H9 (cell line): Measurements from ENCODE around the gene UBE2J1. TPM values are rescaled to one million over a fixed set of nuclear protein-coding genes. Genes with fewer than 3 reads are reported as not detected.

ENCODE experiments used
- DNase-seq: peaks from one replicate; pipeline ENCODE4 v3.0.0-alpha.2; 2017
- H2AFZ ChIP-seq: one replicate; pipeline ENCODE4 v1.6.1; 2013; ENCODE audit warnings: mild to moderate bottlenecking, low read length, control low read depth, moderate library complexity
- H2AK5ac ChIP-seq: 2 replicates; pipeline ENCODE4 v1.6.1; 2013; ENCODE audit warnings: low read length, control low read depth, mixed read lengths; ENCODE audit not compliant: insufficient read length
- H2BK120ac ChIP-seq: one replicate; pipeline ENCODE4 v1.6.1; 2013; ENCODE audit warnings: low read depth, mild to moderate bottlenecking, low read length, control low read depth, inconsistent platforms; ENCODE audit not compliant: poor library complexity, severe bottlenecking
- H2BK12ac ChIP-seq: 2 replicates; pipeline ENCODE4 v1.6.1; 2013; ENCODE audit warnings: low read length, control low read depth, mixed read lengths, low read depth; ENCODE audit not compliant: insufficient read length
- H2BK15ac ChIP-seq: 2 replicates; pipeline ENCODE4 v1.6.1; 2013; ENCODE audit warnings: low read depth, low read length, control low read depth
- H2BK20ac ChIP-seq: one replicate; pipeline ENCODE4 v1.6.1; 2013; ENCODE audit warnings: low read depth, mild to moderate bottlenecking, low read length, control low read depth, inconsistent platforms; ENCODE audit not compliant: poor library complexity, severe bottlenecking
- H2BK5ac ChIP-seq: 2 replicates; pipeline ENCODE4 v1.6.1; 2013; ENCODE audit warnings: low read length, control low read depth, mixed read lengths; ENCODE audit not compliant: insufficient read length
- H3K14ac ChIP-seq: 2 replicates; pipeline ENCODE4 v1.6.1; 2013; ENCODE audit warnings: low read length, control low read depth; ENCODE audit not compliant: insufficient read depth
- H3K18ac ChIP-seq: 2 replicates; pipeline ENCODE4 v1.6.1; 2013; ENCODE audit warnings: low read depth, mild to moderate bottlenecking, mixed read lengths, low read length, control low read depth; ENCODE audit not compliant: insufficient read length
- H3K23ac ChIP-seq: 2 replicates; pipeline ENCODE4 v1.6.1; 2013; ENCODE audit warnings: low read length, control low read depth, mixed read lengths, low read depth; ENCODE audit not compliant: insufficient read length
- H3K23me2 ChIP-seq: 2 replicates; pipeline ENCODE4 v1.6.1; 2013; ENCODE audit warnings: low read depth, mild to moderate bottlenecking, mixed read lengths, low read length, control low read depth; ENCODE audit not compliant: insufficient read length, poor library complexity, severe bottlenecking
- H3K27ac ChIP-seq: 2 replicates; pipeline ENCODE4 v1.5.1; 2013; ENCODE audit warnings: low read length, control low read depth, mixed read lengths, low read depth; ENCODE audit not compliant: insufficient read length
- H3K27me3 ChIP-seq: 2 replicates; pipeline ENCODE4 v1.6.1; 2013; ENCODE audit warnings: low read length, control low read depth, inconsistent platforms; ENCODE audit not compliant: insufficient read depth
- H3K4ac ChIP-seq: 2 replicates; pipeline ENCODE4 v1.6.1; 2013; ENCODE audit warnings: low read depth, mild to moderate bottlenecking, control low read depth, inconsistent platforms, low read length, moderate library complexity
- H3K4me1 ChIP-seq: 2 replicates; pipeline ENCODE4 v1.6.1; 2013; ENCODE audit warnings: low read length, control low read depth, inconsistent platforms; ENCODE audit not compliant: insufficient read depth
- H3K4me2 ChIP-seq: 2 replicates; pipeline ENCODE4 v1.6.1; 2013; ENCODE audit warnings: low read length, control low read depth, mixed read lengths; ENCODE audit not compliant: insufficient read length, insufficient read depth
- H3K56ac ChIP-seq: 2 replicates; pipeline ENCODE4 v1.6.1; 2013; ENCODE audit warnings: low read depth, mild to moderate bottlenecking, mixed read lengths, low read length, control low read depth; ENCODE audit not compliant: insufficient read length
- H3K79me1 ChIP-seq: 2 replicates; pipeline ENCODE4 v1.6.1; 2013; ENCODE audit warnings: low read depth, mild to moderate bottlenecking, moderate library complexity, low read length, control low read depth, inconsistent platforms; ENCODE audit not compliant: insufficient read depth, poor library complexity, severe bottlenecking
- H3K79me2 ChIP-seq: 2 replicates; pipeline ENCODE4 v1.6.1; 2013; ENCODE audit warnings: low read length, control low read depth, inconsistent platforms; ENCODE audit not compliant: insufficient read depth
- H3K9ac ChIP-seq: 2 replicates; pipeline ENCODE4 v1.6.1; 2013; ENCODE audit warnings: low read length, control low read depth, mixed read lengths; ENCODE audit not compliant: insufficient read length; ENCODE audit errors: extremely low read depth
- H3K9me3 ChIP-seq: one replicate; pipeline ENCODE4 v1.6.1; 2013; ENCODE audit warnings: low read depth, low read length, inconsistent platforms; ENCODE audit not compliant: control insufficient read depth
- H3T11ph ChIP-seq: one replicate; pipeline ENCODE4 v1.6.1; 2013; ENCODE audit warnings: mild to moderate bottlenecking, low read length, control low read depth, inconsistent platforms
- H4K20me1 ChIP-seq: one replicate; pipeline ENCODE4 v1.6.1; 2013; ENCODE audit not compliant: control insufficient read depth, insufficient read length, insufficient read depth
- H4K5ac ChIP-seq: 2 replicates; pipeline ENCODE4 v1.6.1; 2013; ENCODE audit warnings: low read depth, mild to moderate bottlenecking, mixed read lengths, low read length, control low read depth; ENCODE audit not compliant: insufficient read length
- H4K8ac ChIP-seq: replicated peaks from 2 replicates; pipeline ENCODE4 v1.6.1; 2013; ENCODE audit warnings: low read length, control low read depth, mixed read lengths, low read depth; ENCODE audit not compliant: insufficient read length
- H4K91ac ChIP-seq: 2 replicates; pipeline ENCODE4 v1.6.1; 2013; ENCODE audit warnings: low read depth, mild to moderate bottlenecking, moderate library complexity, mixed read lengths, low read length, control low read depth; ENCODE audit not compliant: insufficient read length
- H3K27ac Mint-ChIP-seq, 3 experiments: 2 replicates in 2 of 3; 3 replicates in 1 of 3; pipeline ENCODE4 v1.8.0; 2020 to 2021; ENCODE audit warnings: mixed read lengths in 3 of 3, mild to moderate bottlenecking in 1 of 3, moderate library complexity in 1 of 3
- H3K27me3 Mint-ChIP-seq: 2 replicates; pipeline ENCODE4 v1.8.0; 2021; ENCODE audit warnings: low read depth, mild to moderate bottlenecking, moderate library complexity, mixed read lengths
- H3K36me3 Mint-ChIP-seq, 3 experiments: 2 replicates in 2 of 3; 3 replicates in 1 of 3; pipeline ENCODE4 v1.8.0; 2020 to 2021; ENCODE audit warnings: low read depth in 3 of 3, mixed read lengths in 3 of 3; ENCODE audit not compliant: insufficient read depth in 1 of 3
- H3K4me1 Mint-ChIP-seq, 2 experiments: 2 replicates each; pipeline ENCODE4 v1.8.0; 2020; ENCODE audit warnings: mixed read lengths in 2 of 2
- H3K4me3 Mint-ChIP-seq, 2 experiments: 2 replicates in 1 of 2; 3 replicates in 1 of 2; pipeline ENCODE4 v1.8.0; 2020 to 2021; ENCODE audit warnings: mild to moderate bottlenecking in 2 of 2, mixed read lengths in 2 of 2, moderate library complexity in 1 of 2
- H3K9me3 Mint-ChIP-seq, 2 experiments: 2 replicates in 1 of 2; 3 replicates in 1 of 2; pipeline ENCODE4 v1.8.0; 2020; ENCODE audit warnings: mild to moderate bottlenecking in 2 of 2, mixed read lengths in 2 of 2, moderate library complexity in 1 of 2
- WGBS: extraction: QIAGEN DNeasy Blood & Tissue Kit; methylation state at CpG from one replicate; pipeline ENCODE4 v1.1.7; 2013; ENCODE audit warnings: missing lambda C conversion rate, low lambda C conversion rate, mixed read lengths; ENCODE audit not compliant: insufficient read length; ENCODE audit errors: extremely low coverage; 5-methylcytosine and 5-hydroxymethylcytosine counted together
- total RNA-seq: library from RNA; stranded (reverse); gene quantifications from 2 replicates; pipeline ENCODE4 v1.2.1, GENCODE V29; 2021
- TF ChIP-seq, protein P1 (sequence below): fragments of 200-600 bp; sonication (generic); conservative IDR thresholded peaks from 3 replicates; pipeline ENCODE4 v1.8.0; 2021; ENCODE audit warnings: antibody characterized with exemption, mild to moderate bottlenecking

Gene UBE2J1
- total RNA-seq, 1 experiment from 2014 or later: 13.1 TPM

- no peak overlapping the region for H4K8ac ChIP-seq
- H3K23ac ChIP-seq: no peak overlapping the region
- no peak overlapping the region for H3K18ac ChIP-seq
- H3K4me2 ChIP-seq: no peak overlapping the region
- no peak overlapping the region for H4K91ac ChIP-seq
- H2BK15ac ChIP-seq: no peak overlapping the region
- no peak overlapping the region for H2BK20ac ChIP-seq
- H2AK5ac ChIP-seq: no peak overlapping the region
- TF ChIP-seq, protein P1, sequence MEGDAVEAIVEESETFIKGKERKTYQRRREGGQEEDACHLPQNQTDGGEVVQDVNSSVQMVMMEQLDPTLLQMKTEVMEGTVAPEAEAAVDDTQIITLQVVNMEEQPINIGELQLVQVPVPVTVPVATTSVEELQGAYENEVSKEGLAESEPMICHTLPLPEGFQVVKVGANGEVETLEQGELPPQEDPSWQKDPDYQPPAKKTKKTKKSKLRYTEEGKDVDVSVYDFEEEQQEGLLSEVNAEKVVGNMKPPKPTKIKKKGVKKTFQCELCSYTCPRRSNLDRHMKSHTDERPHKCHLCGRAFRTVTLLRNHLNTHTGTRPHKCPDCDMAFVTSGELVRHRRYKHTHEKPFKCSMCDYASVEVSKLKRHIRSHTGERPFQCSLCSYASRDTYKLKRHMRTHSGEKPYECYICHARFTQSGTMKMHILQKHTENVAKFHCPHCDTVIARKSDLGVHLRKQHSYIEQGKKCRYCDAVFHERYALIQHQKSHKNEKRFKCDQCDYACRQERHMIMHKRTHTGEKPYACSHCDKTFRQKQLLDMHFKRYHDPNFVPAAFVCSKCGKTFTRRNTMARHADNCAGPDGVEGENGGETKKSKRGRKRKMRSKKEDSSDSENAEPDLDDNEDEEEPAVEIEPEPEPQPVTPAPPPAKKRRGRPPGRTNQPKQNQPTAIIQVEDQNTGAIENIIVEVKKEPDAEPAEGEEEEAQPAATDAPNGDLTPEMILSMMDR: no peak
- H3K27me3 ChIP-seq: no peaks in the 10 kb centered on the region
- no peak overlapping the region for H3K27ac ChIP-seq
- no peaks in the 10 kb centered on the region for H3K79me1 ChIP-seq
- Mint-ChIP-seq H3K9me3 (peaks cover 3 to 4% of the 10 kb centered on the region in 2 experiments; a peak in 3 of 5 replicates), H3K27ac (no peak overlapping the region), H3K36me3 (no peaks in the 10 kb centered on the region; a peak in 1 of 7 replicates), H3K27me3 (no peaks in the 10 kb centered on the region; the same call in 1 of the 2 replicates), H3K4me1 (peaks cover 7 to 15% of the 10 kb centered on the region in 2 experiments), H3K4me3 (no peak overlapping the region)
- no peak overlapping the region for H3K56ac ChIP-seq
- no peak for DNase-seq
- H3T11ph ChIP-seq: no peak overlapping the region
- no peaks in the 10 kb centered on the region for H3K79me2 ChIP-seq
- no peak overlapping the region for H2BK120ac ChIP-seq
- no peak overlapping the region for H3K14ac ChIP-seq
- H2BK12ac ChIP-seq: no peak overlapping the region
- no peak overlapping the region for H4K5ac ChIP-seq
- no peak overlapping the region for H2AFZ ChIP-seq
- H4K20me1 ChIP-seq: no peaks in the 10 kb centered on the region
- no peak overlapping the region for H3K4ac ChIP-seq
- no peak overlapping the region for H2BK5ac ChIP-seq
- WGBS: no CpG with 5 or more reads among the region's 10 CpGs
- no peaks in the 10 kb centered on the region for H3K9me3 ChIP-seq
- H3K4me1 ChIP-seq: no peaks in the 10 kb centered on the region
- no peaks in the 10 kb centered on the region for H3K23me2 ChIP-seq
- no peak overlapping the region for H3K9ac ChIP-seq
Measured at GRCh38 chr6:89302936-89303335, 49.6 kb downstream of the UBE2J1 start.
